Cardiac muscle cell (in vitro differentiated cells and primary cell): ENCODE results near the gene CHID1. TPM values are rescaled to one million over a fixed set of nuclear protein-coding genes. Genes with fewer than 3 reads are reported as not detected.
A peak's percentile ranks its signal among the peaks of the same experiment; 100 is the strongest.

ENCODE experiments used
- DNase-seq, 2 donors: peaks; one replicate each; pipeline versions ENCODE4 v3.0.0 to v3.0.0-alpha.2; 2010 to 2017; ENCODE audit warnings: low read depth in 1 of 2, low spot score in 1 of 2
- H3K27ac ChIP-seq: fragments of 200-600 bp; sonication (generic); 2 replicates; pipeline ENCODE4 v1.5.1; 2016
- H3K27me3 ChIP-seq: fragments of 200-600 bp; sonication (generic); 2 replicates; pipeline ENCODE4 v1.6.0; 2016; ENCODE audit warnings: control low read depth
- H3K36me3 ChIP-seq: fragments of 200-600 bp; sonication (generic); 2 replicates; pipeline ENCODE4 v1.5.1; 2016; ENCODE audit warnings: control low read depth
- H3K4me1 ChIP-seq: fragments of 200-600 bp; sonication (generic); 2 replicates; pipeline ENCODE4 v1.8.1; 2017; ENCODE audit warnings: low read depth, mild to moderate bottlenecking, mixed run types
- H3K4me3 ChIP-seq: fragments of 200-600 bp; sonication (generic); 2 replicates; pipeline ENCODE4 v1.5.1; 2016; ENCODE audit warnings: mild to moderate bottlenecking
- H3K9me3 ChIP-seq: fragments of 200-600 bp; sonication (generic); 2 replicates; pipeline ENCODE4 v1.5.1; 2017; ENCODE audit warnings: low read depth, mild to moderate bottlenecking, control low read depth
- polyA plus RNA-seq: library from polyadenylated mRNA; unstranded; fragments of >200 nt; fragmentation: Nextera tagmentation; extraction: Ambion mirVana; gene quantifications from 2 replicates; pipeline ENCODE4 v1.2.1, GENCODE V29; 2016
- total RNA-seq: library from RNA; depleted of rRNA; stranded (reverse); fragments of >200 nt; gene quantifications from 2 replicates; pipeline ENCODE4 v1.2.3, GENCODE V29; 2016
- TF ChIP-seq, protein P1 (sequence below): IDR thresholded peaks from 2 replicates; pipeline ENCODE4 v1.5.1; 2012; ENCODE audit warnings: low read depth, mild to moderate bottlenecking, low read length

CHID1 gene
- total and polyA plus RNA-seq, 2 experiments from 2014 or later: 67.7 to 145 TPM

DNA sequence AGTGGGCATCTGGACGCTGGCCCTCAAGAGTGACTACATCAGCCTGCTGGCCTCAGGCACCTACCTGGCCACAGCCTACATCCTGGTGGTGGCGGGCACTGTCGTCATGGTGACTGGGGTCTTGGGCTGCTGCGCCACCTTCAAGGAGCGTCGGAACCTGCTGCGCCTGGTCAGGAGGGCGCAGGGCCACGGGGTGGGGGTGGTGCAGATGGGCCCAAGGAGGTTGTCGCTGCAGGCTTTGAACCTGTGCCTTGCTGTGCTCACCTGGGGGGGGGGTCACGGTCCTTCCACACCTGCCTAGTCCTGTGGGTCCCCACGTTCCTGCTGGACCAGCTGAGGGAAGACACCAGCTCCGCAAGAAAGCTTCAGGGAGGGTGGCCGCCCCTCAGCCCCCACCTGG lies 74.3 kb downstream of the CHID1 start:
- no peak overlapping the region for H3K27ac ChIP-seq
- TF ChIP-seq, protein P1, sequence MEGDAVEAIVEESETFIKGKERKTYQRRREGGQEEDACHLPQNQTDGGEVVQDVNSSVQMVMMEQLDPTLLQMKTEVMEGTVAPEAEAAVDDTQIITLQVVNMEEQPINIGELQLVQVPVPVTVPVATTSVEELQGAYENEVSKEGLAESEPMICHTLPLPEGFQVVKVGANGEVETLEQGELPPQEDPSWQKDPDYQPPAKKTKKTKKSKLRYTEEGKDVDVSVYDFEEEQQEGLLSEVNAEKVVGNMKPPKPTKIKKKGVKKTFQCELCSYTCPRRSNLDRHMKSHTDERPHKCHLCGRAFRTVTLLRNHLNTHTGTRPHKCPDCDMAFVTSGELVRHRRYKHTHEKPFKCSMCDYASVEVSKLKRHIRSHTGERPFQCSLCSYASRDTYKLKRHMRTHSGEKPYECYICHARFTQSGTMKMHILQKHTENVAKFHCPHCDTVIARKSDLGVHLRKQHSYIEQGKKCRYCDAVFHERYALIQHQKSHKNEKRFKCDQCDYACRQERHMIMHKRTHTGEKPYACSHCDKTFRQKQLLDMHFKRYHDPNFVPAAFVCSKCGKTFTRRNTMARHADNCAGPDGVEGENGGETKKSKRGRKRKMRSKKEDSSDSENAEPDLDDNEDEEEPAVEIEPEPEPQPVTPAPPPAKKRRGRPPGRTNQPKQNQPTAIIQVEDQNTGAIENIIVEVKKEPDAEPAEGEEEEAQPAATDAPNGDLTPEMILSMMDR: no peak
- no peak for DNase-seq
- H3K36me3 ChIP-seq: peaks cover 33% of the 10 kb centered on the region
- H3K4me3 ChIP-seq: no peak overlapping the region
- H3K4me1 ChIP-seq: peaks cover 10% of the 10 kb centered on the region
- no peaks in the 10 kb centered on the region for H3K9me3 ChIP-seq
- H3K27me3 ChIP-seq: peaks cover 4% of the 10 kb centered on the region

GRCh38 chr11:834371-835316 lies 76.0 kb downstream of the CHID1 start:
- peaks cover 18% of the 10 kb centered on the region for H3K27me3 ChIP-seq
- DNase-seq: peak in 1 of 2 donors; percentile 63
- H3K27ac ChIP-seq: no peak overlapping the region
- TF ChIP-seq, protein P1: no peak
- H3K4me1 ChIP-seq: peaks cover 14% of the 10 kb centered on the region
- H3K36me3 ChIP-seq: peaks cover 27% of the 10 kb centered on the region
- no peaks in the 10 kb centered on the region for H3K9me3 ChIP-seq
- no peak overlapping the region for H3K4me3 ChIP-seq

DNA sequence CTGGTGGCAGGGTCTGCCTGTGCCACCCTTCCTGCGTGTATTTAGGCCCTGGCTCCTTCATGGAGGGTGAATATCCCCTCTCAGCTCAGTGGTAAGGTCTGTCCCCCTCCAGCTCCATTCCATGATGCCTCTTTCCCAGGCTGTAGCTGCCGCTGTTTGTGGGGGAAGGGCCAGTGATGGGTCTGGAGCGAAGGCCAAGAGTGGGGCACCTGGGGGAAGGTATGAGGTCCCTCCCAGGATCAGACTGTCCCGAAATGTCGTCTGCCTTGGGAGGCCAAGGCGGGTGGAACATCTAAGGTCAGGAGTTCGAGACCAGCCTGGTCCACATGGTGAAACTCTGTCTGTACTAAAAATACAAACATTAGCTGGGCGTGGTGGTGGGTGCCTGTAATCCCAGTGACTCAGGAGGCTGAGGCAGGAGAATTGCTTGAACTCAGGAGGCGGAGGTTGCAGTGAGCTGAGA lies 76.7 kb downstream of the CHID1 start:
- TF ChIP-seq, protein P1: no peak
- Histone ChIP-seq H3K27me3 (peaks cover 26% of the 10 kb centered on the region), H3K27ac (no peak overlapping the region), H3K4me1 (peaks cover 18% of the 10 kb centered on the region), H3K9me3 (no peaks in the 10 kb centered on the region), H3K36me3 (peaks cover 19% of the 10 kb centered on the region), H3K4me3 (peak overlapping the region; percentile 65)
- no peak for DNase-seq

- DNase-seq: peak; percentile 61 to 73
- Histone ChIP-seq H3K4me1 (peaks cover 22% of the 10 kb centered on the region), H3K27ac (peak overlapping the region; percentile 67), H3K27me3 (peaks cover 29% of the 10 kb centered on the region), H3K9me3 (no peaks in the 10 kb centered on the region), H3K36me3 (peaks cover 15% of the 10 kb centered on the region), H3K4me3 (peak overlapping the region; percentile 65)
- TF ChIP-seq, protein P1: no peak
These were observed 77.4 kb downstream of the CHID1 start for GRCh38 chr11:833114-833791.

- peaks cover 28% of the 10 kb centered on the region for H3K4me1 ChIP-seq
- peak within 1 kb of the TSS; percentile 65 for H3K4me3 ChIP-seq
- peaks cover 29% of the 10 kb centered on the region for H3K27me3 ChIP-seq
- peaks cover 12% of the 10 kb centered on the region for H3K36me3 ChIP-seq
- H3K9me3 ChIP-seq: no peaks in the 10 kb centered on the region
- H3K27ac ChIP-seq: peak within 1 kb of the TSS; percentile 67
- peak; percentile 65 to 79 for DNase-seq
- TF ChIP-seq, protein P1: no peak
These were observed 78.0 kb downstream of the CHID1 start, which contains the start of gene CD151 for GRCh38 chr11:832529-833113. Gene CD151, plus strand, starts transcription at chr11:832952. Its CDS starts 3,118 bp downstream, at chr11:836070.
